GM20000 (cell line): ENCODE measurements around the gene TFR2.

Experiments
- DNase-seq: peaks from one replicate; pipeline ENCODE4 v3.0.0; 2012; ENCODE audit warnings: low spot score
- CTCF ChIP-seq: IDR thresholded peaks from 2 replicates; pipeline ENCODE4 v1.5.1; 2012; ENCODE audit warnings: mild to moderate bottlenecking, control low read depth; ENCODE audit errors: extremely low read depth, missing control alignments

TFR2 gene

GRCh38 chr7:100676501-100677306 is 35.4 kb upstream of the TFR2 start:
- TF ChIP-seq CTCF, result no peak
- DNase-seq, result no peak

- DNase-seq, result peak; percentile 91
- no peak for TF ChIP-seq CTCF
These were observed 34.4 kb upstream of the TFR2 start for GRCh38 chr7:100675581-100676350.

- DNase-seq, result peak; percentile 43
- no peak for TF ChIP-seq CTCF
These were observed 33.7 kb upstream of the TFR2 start for GRCh38 chr7:100675105-100675451.

- peak; percentile 28 for DNase-seq
- TF ChIP-seq CTCF, result no peak
These were observed 33.2 kb upstream of the TFR2 start for GRCh38 chr7:100674411-100675104.

- peak; percentile 54 for DNase-seq
- no peak for TF ChIP-seq CTCF
These were observed 32.6 kb upstream of the TFR2 start for GRCh38 chr7:100673942-100674410.

- peak; percentile 97 for DNase-seq
- no peak for TF ChIP-seq CTCF
These were observed 32.1 kb upstream of the TFR2 start, which contains the start of gene GNB2 for GRCh38 chr7:100673302-100673941. TSS of gene GNB2 (plus strand) at chr7:100673740. CDS start at chr7:100676266, 2,526 bp downstream.
